ENCODE data around the gene HDAC9.

Gene HDAC9

DNA sequence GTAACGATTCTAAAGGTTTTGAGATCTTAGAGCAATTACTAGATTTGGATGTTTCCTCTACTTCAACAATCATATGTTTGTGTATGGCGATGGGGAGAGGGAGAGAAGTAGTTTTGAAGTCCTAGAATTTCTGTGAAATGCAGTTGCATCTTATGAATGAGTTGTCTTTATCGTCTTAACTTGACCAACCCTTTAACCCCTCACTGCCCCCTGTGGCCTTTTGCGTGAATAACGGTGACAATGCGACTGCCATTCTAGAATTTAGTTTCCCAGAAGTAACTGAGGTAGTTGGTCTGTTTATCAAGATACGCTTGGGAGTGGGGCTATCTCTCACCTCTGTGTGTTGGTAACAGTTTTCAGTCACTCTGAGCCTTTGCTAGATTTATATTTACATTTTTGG lies 204.6 kb downstream of the HDAC9 start:
- no peak for DNase-seq (ENCODE audit: extremely low read depth, low read depth)

DNA sequence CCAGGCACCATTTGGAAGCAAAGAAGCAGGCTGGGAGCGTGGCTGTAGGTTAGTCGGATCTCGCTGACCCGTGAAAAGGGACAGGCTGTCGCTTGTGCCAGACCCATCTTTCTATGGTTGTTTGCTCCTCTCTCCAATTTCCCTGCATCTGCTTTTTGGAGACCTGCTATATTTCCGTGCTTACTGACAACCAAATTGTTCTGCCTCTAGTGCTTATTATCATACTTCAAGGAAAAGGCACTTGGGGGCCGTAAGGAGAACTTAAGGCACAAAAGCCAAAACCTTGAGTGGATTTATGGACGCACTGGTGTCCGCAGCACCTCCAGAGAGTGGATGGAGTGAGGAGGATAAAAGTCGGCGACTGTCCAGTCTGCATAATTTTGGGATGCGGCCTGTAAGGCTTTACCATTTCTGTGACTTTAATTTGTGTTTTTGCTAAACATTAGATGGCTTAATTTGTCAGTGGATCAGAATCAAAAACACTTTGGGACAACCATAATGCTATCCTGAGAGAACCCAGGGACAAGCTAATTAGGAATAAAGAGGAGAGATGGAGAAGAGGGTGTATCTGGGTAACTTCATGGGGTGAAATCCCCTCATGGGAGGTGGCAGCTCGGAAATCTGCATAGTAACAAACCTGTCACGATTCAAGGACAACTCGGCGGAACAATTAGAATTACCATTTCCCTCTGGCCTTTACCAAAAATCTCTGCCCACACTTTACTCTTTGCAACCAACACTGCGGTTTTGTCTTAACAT lies 206.7 kb downstream of the HDAC9 start:
- TF ChIP-seq CTCF (IDR thresholded peaks at IDR 0.05; ENCODE audit: low read depth, low read length, missing control alignments) = no peak
- DNase-seq (ENCODE audit: extremely low read depth, low read depth) = no peak
- H3K4me3 ChIP-seq (replicated peaks; ENCODE audit: low read depth, low read length) = no peak overlapping the region

More for the DNA sequence above, 204.6 kb downstream of the HDAC9 start:
- H3K4me3 ChIP-seq (replicated peaks; ENCODE audit: low read depth, low read length) = no peak overlapping the region
- peak; percentile 36 for TF ChIP-seq CTCF (IDR thresholded peaks at IDR 0.05; ENCODE audit: low read depth, low read length, missing control alignments)

DNA sequence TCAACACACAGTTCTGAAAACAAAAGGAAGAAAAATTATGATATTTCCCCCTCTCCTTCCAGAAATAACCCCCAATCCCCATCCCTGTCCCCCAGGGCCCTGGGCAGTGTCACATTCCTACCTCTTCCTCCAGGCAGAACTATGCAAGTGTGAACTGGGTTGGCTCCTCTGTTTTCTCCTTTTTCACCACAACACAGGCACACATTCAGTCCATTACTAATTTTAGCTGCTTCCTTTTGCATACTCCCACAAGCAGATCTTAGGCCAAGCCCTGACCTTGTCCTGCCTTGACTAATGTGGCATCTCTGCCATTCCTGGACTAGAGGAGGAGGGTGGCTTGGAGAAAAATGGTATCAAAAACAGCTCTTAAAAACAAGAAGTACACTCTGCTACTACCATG lies 208.1 kb downstream of the HDAC9 start:
- TF ChIP-seq CTCF (IDR thresholded peaks at IDR 0.05; ENCODE audit: low read depth, low read length, missing control alignments) = no peak
- no peak overlapping the region for H3K4me3 ChIP-seq (replicated peaks; ENCODE audit: low read depth, low read length)
- DNase-seq (ENCODE audit: extremely low read depth, low read depth) = no peak

DNA sequence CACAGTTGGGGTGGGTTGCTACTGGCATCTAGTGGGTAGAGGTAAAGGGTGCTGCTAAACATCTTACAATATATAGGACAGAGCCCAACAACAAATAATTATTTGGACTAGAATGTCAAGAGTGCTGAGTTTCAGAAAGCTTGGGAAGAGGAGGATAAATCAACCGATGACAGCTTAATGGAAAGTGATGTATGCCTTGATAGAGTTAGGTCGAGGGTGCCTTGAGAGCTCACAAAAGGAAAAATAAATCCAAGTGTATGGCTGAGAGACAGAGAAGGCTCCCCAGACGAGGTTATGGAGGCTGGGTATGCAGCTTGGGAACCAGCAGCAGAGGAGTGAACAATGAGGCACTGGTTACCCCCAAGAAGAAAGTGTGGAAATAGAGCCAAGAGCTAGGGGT lies 211.1 kb downstream of the HDAC9 start:
- no peak for TF ChIP-seq CTCF (IDR thresholded peaks at IDR 0.05; ENCODE audit: low read depth, low read length, missing control alignments)
- H3K4me3 ChIP-seq (replicated peaks; ENCODE audit: low read depth, low read length) = no peak overlapping the region
- DNase-seq (ENCODE audit: extremely low read depth, low read depth) = no peak

GRCh38 chr7:18708204-18708603 lies 212.7 kb downstream of the HDAC9 start:
- no peak for DNase-seq (ENCODE audit: extremely low read depth, low read depth)
- TF ChIP-seq CTCF (IDR thresholded peaks at IDR 0.05; ENCODE audit: low read depth, low read length, missing control alignments) = no peak
- H3K4me3 ChIP-seq (replicated peaks; ENCODE audit: low read depth, low read length) = no peak overlapping the region

GRCh38 chr7:18715988-18716387 lies 220.4 kb downstream of the HDAC9 start:
- no peak for DNase-seq (ENCODE audit: extremely low read depth, low read depth)
- TF ChIP-seq CTCF (IDR thresholded peaks at IDR 0.05; ENCODE audit: low read depth, low read length, missing control alignments) = no peak
- no peak overlapping the region for H3K4me3 ChIP-seq (replicated peaks; ENCODE audit: low read depth, low read length)

GRCh38 chr7:18721429-18721828 lies 225.9 kb downstream of the HDAC9 start:
- no peak for TF ChIP-seq CTCF (IDR thresholded peaks at IDR 0.05; ENCODE audit: low read depth, low read length, missing control alignments)
- no peak overlapping the region for H3K4me3 ChIP-seq (replicated peaks; ENCODE audit: low read depth, low read length)
- DNase-seq (ENCODE audit: extremely low read depth, low read depth) = no peak
